Measurements from ENCODE around the gene GPSM3. TPM values are rescaled to one million over a fixed set of nuclear protein-coding genes. Genes with fewer than 3 reads are reported as not detected.

GPSM3 gene
- total and polyA plus RNA-seq, 2 of the 13 experiments (the other 11 are each of a cell fraction or from before 2014, with no cell fraction given), result 0.18 to 6.2 TPM

DNA sequence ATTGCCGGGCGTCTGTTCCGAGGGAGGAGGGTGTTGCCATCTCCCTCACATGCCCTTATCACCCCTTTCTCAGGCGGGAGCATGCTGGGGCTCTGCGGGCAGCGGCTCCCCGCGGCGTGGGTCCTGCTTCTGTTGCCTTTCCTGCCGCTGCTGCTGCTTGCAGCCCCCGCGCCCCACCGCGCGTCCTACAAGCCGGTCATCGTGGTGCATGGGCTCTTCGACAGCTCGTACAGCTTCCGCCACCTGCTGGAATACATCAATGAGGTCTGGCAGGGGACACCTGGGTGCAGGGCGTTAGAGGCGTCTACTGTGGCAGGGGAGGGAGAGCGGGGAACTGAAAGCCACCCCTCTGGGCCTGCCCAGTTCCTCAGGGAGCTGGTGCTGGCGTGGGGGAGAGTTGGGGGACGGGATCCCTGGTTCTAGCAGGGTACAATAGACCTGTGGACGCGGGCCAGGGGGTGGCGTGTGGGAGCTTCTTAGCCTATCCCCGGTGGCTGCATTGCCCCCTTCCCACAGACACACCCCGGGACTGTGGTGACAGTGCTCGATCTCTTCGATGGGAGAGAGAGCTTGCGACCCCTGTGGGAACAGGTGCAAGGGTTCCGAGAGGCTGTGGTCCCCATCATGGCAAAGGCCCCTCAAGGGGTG is 37.8 kb downstream of the GPSM3 start (continued):
- TF ChIP-seq SP140L (CRISPR knock-in tag; IDR thresholded peaks at IDR 0.05; ENCODE audit: borderline replicate concordance), result no peak
- TF ChIP-seq CBX5 (CRISPR knock-in tag; IDR thresholded peaks at IDR 0.05; ENCODE audit: borderline replicate concordance), result 0 out of 2 replicates have a peak, but pooled peaks have one; percentile 64
- 0 out of 2 replicates have a peak, but pooled peaks have one; percentile 36 for TF ChIP-seq ZNF44 (CRISPR knock-in tag; IDR thresholded peaks at IDR 0.05)
- TF ChIP-seq ZNF607 (CRISPR knock-in tag; IDR thresholded peaks at IDR 0.05; ENCODE audit: borderline replicate concordance), result no peak
- TF ChIP-seq, protein P1, sequence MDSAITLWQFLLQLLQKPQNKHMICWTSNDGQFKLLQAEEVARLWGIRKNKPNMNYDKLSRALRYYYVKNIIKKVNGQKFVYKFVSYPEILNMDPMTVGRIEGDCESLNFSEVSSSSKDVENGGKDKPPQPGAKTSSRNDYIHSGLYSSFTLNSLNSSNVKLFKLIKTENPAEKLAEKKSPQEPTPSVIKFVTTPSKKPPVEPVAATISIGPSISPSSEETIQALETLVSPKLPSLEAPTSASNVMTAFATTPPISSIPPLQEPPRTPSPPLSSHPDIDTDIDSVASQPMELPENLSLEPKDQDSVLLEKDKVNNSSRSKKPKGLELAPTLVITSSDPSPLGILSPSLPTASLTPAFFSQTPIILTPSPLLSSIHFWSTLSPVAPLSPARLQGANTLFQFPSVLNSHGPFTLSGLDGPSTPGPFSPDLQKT (CRISPR knock-in tag; IDR thresholded peaks at IDR 0.05; ENCODE audit: borderline replicate concordance), result no peak
- TF ChIP-seq ZNF556 (CRISPR knock-in tag; IDR thresholded peaks at IDR 0.05; ENCODE audit: borderline replicate concordance), result no peak
- TF ChIP-seq SAFB2 (CRISPR knock-in tag; IDR thresholded peaks at IDR 0.05; ENCODE audit: borderline replicate concordance, low read depth), result no peak
- no peak for TF ChIP-seq ZNF850 (CRISPR knock-in tag; conservative IDR thresholded peaks at IDR 0.05)
- no peak for TF ChIP-seq EED (CRISPR knock-in tag; IDR thresholded peaks at IDR 0.05)
- 0 out of 2 replicates have a peak, but pooled peaks have one; percentile 36 for TF ChIP-seq ZNF709 (CRISPR knock-in tag; IDR thresholded peaks at IDR 0.05)
- TF ChIP-seq, protein P2, sequence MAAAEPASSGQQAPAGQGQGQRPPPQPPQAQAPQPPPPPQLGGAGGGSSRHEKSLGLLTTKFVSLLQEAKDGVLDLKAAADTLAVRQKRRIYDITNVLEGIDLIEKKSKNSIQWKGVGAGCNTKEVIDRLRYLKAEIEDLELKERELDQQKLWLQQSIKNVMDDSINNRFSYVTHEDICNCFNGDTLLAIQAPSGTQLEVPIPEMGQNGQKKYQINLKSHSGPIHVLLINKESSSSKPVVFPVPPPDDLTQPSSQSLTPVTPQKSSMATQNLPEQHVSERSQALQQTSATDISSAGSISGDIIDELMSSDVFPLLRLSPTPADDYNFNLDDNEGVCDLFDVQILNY (CRISPR knock-in tag; conservative IDR thresholded peaks at IDR 0.05), result 0 out of 2 replicates have a peak, but pooled peaks have one; percentile 39
- no peak for TF ChIP-seq ZFAT (CRISPR knock-in tag; conservative IDR thresholded peaks at IDR 0.05)
- no peak for TF ChIP-seq ISL2 (CRISPR knock-in tag; IDR thresholded peaks at IDR 0.05)
- TF ChIP-seq, protein P3, sequence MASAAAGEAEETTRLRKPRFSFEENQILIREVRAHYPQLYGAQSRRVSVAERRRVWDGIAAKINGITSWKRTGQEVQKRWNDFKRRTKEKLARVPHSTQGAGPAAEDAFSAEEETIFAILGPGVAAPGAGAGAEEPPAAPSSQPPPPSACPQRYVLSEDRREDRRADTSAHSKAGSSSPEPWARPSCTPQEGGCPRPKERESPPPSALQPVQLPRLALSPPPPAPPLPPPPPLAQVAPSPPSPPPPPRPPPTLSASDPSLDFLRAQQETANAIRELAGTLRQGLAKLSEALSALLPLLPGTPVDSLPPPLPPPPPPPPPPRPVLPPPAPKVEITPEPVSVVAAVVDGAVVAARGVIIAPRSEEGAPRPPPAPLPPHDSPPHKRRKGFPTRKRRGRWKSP (CRISPR knock-in tag; IDR thresholded peaks at IDR 0.05), result no peak
- no peak for TF ChIP-seq GATAD1 (CRISPR knock-in tag; IDR thresholded peaks at IDR 0.05)
- TF ChIP-seq YEATS2 (CRISPR knock-in tag; IDR thresholded peaks at IDR 0.05; ENCODE audit: borderline replicate concordance), result peak; percentile 10; the same call in 1 of the 2 replicates
- peak; percentile 79 for TF ChIP-seq ZMYM3 (CRISPR knock-in tag; IDR thresholded peaks at IDR 0.05)
- no peak; the same call in 1 of the 2 replicates for TF ChIP-seq ZKSCAN8 (CRISPR knock-in tag; IDR thresholded peaks at IDR 0.05; ENCODE audit: borderline replicate concordance)
